H1 (cell line): ENCODE data around the gene TNPO2. TPM values are rescaled to one million over a fixed set of nuclear protein-coding genes. Genes with fewer than 3 reads are reported as not detected.

ENCODE experiments used
- CTCF ChIA-PET: fragments of 300-600 bp; sonication (Branson Sonifier 250); formaldehyde crosslinking; loops from one replicate; lab custom pipeline; 2021; ENCODE audit not compliant: partially characterized antibody; lab: Charles Lee
- POLR2A ChIA-PET: fragments of 300-600 bp; sonication (Branson Sonifier 250); formaldehyde crosslinking; loops from one replicate; lab custom pipeline; 2021; ENCODE audit warnings: inconsistent platforms; ENCODE audit not compliant: partially characterized antibody; lab: Charles Lee
- DNase-seq, 2 experiments: peaks; one replicate each; pipeline versions ENCODE4 v3.0.0 to v3.0.0-alpha.2; 2010 to 2022; ENCODE audit warnings: low spot score in 2 of 2, low read depth in 1 of 2, mixed read lengths in 1 of 2
- FAIRE-seq: peaks from 2 replicates; lab custom pipeline; 2011; peaks lifted over from hg19 to GRCh38; lab: Jason Lieb, UNC
- H2AFZ ChIP-seq: 2 replicates; pipeline ENCODE4 v1.8.1; 2012; ENCODE audit warnings: low read length, inconsistent platforms
- H2AK5ac ChIP-seq: 2 replicates; pipeline ENCODE4 v1.6.1; 2013; ENCODE audit warnings: low read depth, low read length
- H2BK120ac ChIP-seq: replicated peaks from 2 replicates; pipeline ENCODE3; 2013; ENCODE audit warnings: low read depth, low read length, inconsistent platforms
- H2BK12ac ChIP-seq: 2 replicates; pipeline ENCODE4 v1.6.1; 2013; ENCODE audit warnings: low read depth, low read length
- H2BK15ac ChIP-seq: 2 replicates; pipeline ENCODE4 v1.6.1; 2013; ENCODE audit warnings: low read length
- H2BK20ac ChIP-seq: 2 replicates; pipeline ENCODE4 v1.6.1; 2013; ENCODE audit warnings: low read length
- H2BK5ac ChIP-seq: 2 replicates; pipeline ENCODE4 v1.6.1; 2013; ENCODE audit warnings: low read depth, low read length
- H3K14ac ChIP-seq: 2 replicates; pipeline ENCODE4 v1.6.1; 2013; ENCODE audit warnings: inconsistent platforms; ENCODE audit not compliant: insufficient read length
- H3K18ac ChIP-seq: 2 replicates; pipeline ENCODE4 v1.6.1; 2013; ENCODE audit warnings: low read length; ENCODE audit errors: extremely low read depth
- H3K23ac ChIP-seq: 2 replicates; pipeline ENCODE4 v1.6.1; 2013; ENCODE audit warnings: inconsistent platforms; ENCODE audit not compliant: insufficient read length
- H3K23me2 ChIP-seq: 2 replicates; pipeline ENCODE4 v1.6.1; 2013; ENCODE audit warnings: low read depth, low read length
- H3K27ac ChIP-seq: 2 replicates; pipeline ENCODE4 v1.6.1; 2011; ENCODE audit warnings: low read depth, low read length, inconsistent platforms
- H3K27me3 ChIP-seq, 4 experiments: replicated peaks in 1 of 4; 1 replicate in 1 of 4; 2 replicates in 3 of 4; pipeline versions ENCODE4 v1.6.1 to v1.8.1; 2011 to 2013; ENCODE audit warnings: low read length in 3 of 4, mild to moderate bottlenecking in 3 of 4, inconsistent platforms in 2 of 4, mixed read lengths in 2 of 4, moderate library complexity in 1 of 4; ENCODE audit not compliant: control insufficient read depth in 3 of 4, insufficient read depth in 3 of 4; ENCODE audit errors: extremely low read depth in 1 of 4
- H3K36me3 ChIP-seq, 4 experiments: 2 replicates each; pipeline versions ENCODE4 v1.6.1 to v1.8.1; 2011 to 2013; ENCODE audit warnings: mild to moderate bottlenecking in 4 of 4, low read length in 3 of 4, moderate library complexity in 2 of 4, control low read depth in 1 of 4, inconsistent platforms in 1 of 4; ENCODE audit not compliant: insufficient read depth in 4 of 4, control insufficient read depth in 2 of 4
- H3K4ac ChIP-seq: replicated peaks from 2 replicates; pipeline ENCODE3; 2013; ENCODE audit warnings: low read length, low read depth, mixed read lengths, inconsistent platforms; ENCODE audit not compliant: insufficient read length
- H3K4me1 ChIP-seq, 4 experiments: replicated peaks in 1 of 4; 1 replicate in 1 of 4; 2 replicates in 3 of 4; pipeline versions ENCODE4 v1.6.1 to v1.8.1; 2011 to 2013; ENCODE audit warnings: low read length in 3 of 4, inconsistent platforms in 2 of 4, mixed read lengths in 1 of 4; ENCODE audit not compliant: insufficient read depth in 4 of 4, control insufficient read depth in 3 of 4
- H3K4me2 ChIP-seq, 2 experiments: 2 replicates each; pipeline versions ENCODE4 v1.6.1 to v1.8.1; 2011 to 2013; ENCODE audit warnings: low read depth in 2 of 2, low read length in 2 of 2, control low read depth in 1 of 2, inconsistent platforms in 1 of 2, mild to moderate bottlenecking in 1 of 2; ENCODE audit not compliant: insufficient read depth in 1 of 2
- H3K4me3 ChIP-seq, 4 experiments: fragments of 200-600, 300-600 bp in 1 of 4; sonication (generic), shearing (Covaris generic), sonication (Bioruptor Twin) in 1 of 4; 2 replicates each; pipeline versions ENCODE4 v1.5.1 to v1.8.1; 2011 to 2016; ENCODE audit warnings: low read length in 4 of 4, low read depth in 3 of 4, control low read depth in 2 of 4, inconsistent platforms in 2 of 4, mild to moderate bottlenecking in 2 of 4, mixed read lengths in 1 of 4, moderate library complexity in 1 of 4; ENCODE audit not compliant: insufficient read depth in 2 of 4; ENCODE audit errors: extremely low read depth in 1 of 4
- H3K56ac ChIP-seq: replicated peaks from 2 replicates; pipeline ENCODE3; 2013; ENCODE audit warnings: low read depth, mild to moderate bottlenecking, mixed read lengths, low read length, inconsistent platforms; ENCODE audit not compliant: insufficient read length
- H3K79me1 ChIP-seq: 2 replicates; pipeline ENCODE4 v1.6.1; 2013; ENCODE audit warnings: low read depth, low read length, control low read depth
- H3K79me2 ChIP-seq, 2 experiments: 2 replicates each; pipeline versions ENCODE4 v1.6.1 to v1.8.1; 2012 to 2013; ENCODE audit warnings: low read length in 2 of 2, mild to moderate bottlenecking in 2 of 2, inconsistent platforms in 1 of 2; ENCODE audit not compliant: insufficient read depth in 2 of 2, control insufficient read depth in 1 of 2
- H3K9ac ChIP-seq, 4 experiments: replicated peaks in 1 of 4; 1 replicate in 1 of 4; 2 replicates in 3 of 4; pipeline versions ENCODE4 v1.6.1 to v1.8.1; 2011 to 2013; ENCODE audit warnings: low read depth in 3 of 4, low read length in 3 of 4, control low read depth in 2 of 4, mild to moderate bottlenecking in 2 of 4, moderate library complexity in 2 of 4, inconsistent platforms in 1 of 4; ENCODE audit errors: extremely low read depth in 1 of 4
- H3K9me3 ChIP-seq, 2 experiments: 2 replicates each; pipeline versions ENCODE4 v1.6.1 to v1.8.1; 2012 to 2013; ENCODE audit warnings: mild to moderate bottlenecking in 2 of 2, moderate library complexity in 2 of 2, control low read depth in 1 of 2, inconsistent platforms in 1 of 2, low read depth in 1 of 2, low read length in 1 of 2, mixed read lengths in 1 of 2; ENCODE audit not compliant: insufficient read depth in 2 of 2
- H4K20me1 ChIP-seq, 2 experiments: replicated peaks in 1 of 2; 2 replicates each; pipeline versions ENCODE3 to v1.8.1; 2011 to 2013; ENCODE audit warnings: inconsistent platforms in 2 of 2, low read length in 2 of 2, mild to moderate bottlenecking in 1 of 2; ENCODE audit not compliant: insufficient read depth in 2 of 2, control insufficient read depth in 1 of 2
- H4K5ac ChIP-seq: 2 replicates; pipeline ENCODE4 v1.6.1; 2013; ENCODE audit warnings: low read length, low read depth, mixed read lengths, inconsistent platforms; ENCODE audit not compliant: insufficient read length
- H4K8ac ChIP-seq: 2 replicates; pipeline ENCODE4 v1.8.0; 2013; ENCODE audit warnings: mild to moderate bottlenecking, moderate library complexity, low read length, inconsistent platforms; ENCODE audit not compliant: insufficient read depth; ENCODE audit errors: extremely low read depth
- H4K91ac ChIP-seq: replicated peaks from 2 replicates; pipeline ENCODE3; 2013; ENCODE audit warnings: low read length, mixed read lengths, inconsistent platforms; ENCODE audit not compliant: insufficient read length
- BRCA1 ChIP-seq: IDR thresholded peaks from 2 replicates; pipeline ENCODE4 v1.6.1; 2012; ENCODE audit warnings: low read depth, low read length, improper control_type of control experiment
- CHD1 ChIP-seq: IDR thresholded peaks from 2 replicates; pipeline ENCODE4 v1.6.1; 2012; ENCODE audit warnings: low read depth, low read length, improper control_type of control experiment
- GABPA ChIP-seq: IDR thresholded peaks from 2 replicates; pipeline ENCODE4 v1.6.1; 2011; ENCODE audit warnings: mild to moderate bottlenecking, low read length, moderate library complexity, borderline replicate concordance; ENCODE audit not compliant: insufficient read depth
- MAFK ChIP-seq: IDR thresholded peaks from 2 replicates; pipeline ENCODE4 v1.6.1; 2012; ENCODE audit warnings: low read depth, mild to moderate bottlenecking, improper control_type of control experiment, low read length
- RXRA ChIP-seq: IDR thresholded peaks from 2 replicates; pipeline ENCODE4 v1.6.1; 2011; ENCODE audit warnings: low read depth, mild to moderate bottlenecking, low read length, moderate library complexity; ENCODE audit not compliant: insufficient read depth
- WGBS, 2 experiments: shearing (Covaris generic) in 1 of 2; methylation state at CpG; one replicate each; pipeline versions ENCODE4 v1.1.6 to v1.1.7; 2013 to 2015; ENCODE audit warnings: low lambda C conversion rate in 2 of 2, mixed read lengths in 2 of 2, inconsistent platforms in 1 of 2, low coverage in 1 of 2, missing lambda C conversion rate in 1 of 2; ENCODE audit not compliant: insufficient replicate concordance in 2 of 2, insufficient coverage in 1 of 2, insufficient read length in 1 of 2; ENCODE audit errors: extremely low coverage in 1 of 2, missing lambda C conversion rate in 1 of 2; 5-methylcytosine and 5-hydroxymethylcytosine counted together
- polyA plus RNA-seq, 7 experiments: library from polyadenylated mRNA; depleted of rRNA in 3 of 7; stranded (reverse) in 5 of 7; unstranded in 2 of 7; fragments of >200 nt in 5 of 7; fragments of 200-250 nt in 2 of 7; gene quantifications; 1 replicate in 5 of 7; 2 replicates in 1 of 7; 4 replicates in 1 of 7; pipeline versions ENCODE4 v1.2.1 to v1.2.3, GENCODE V29; 2011 to 2013; ENCODE audit warnings: missing spikeins in 2 of 7, mixed read lengths in 2 of 7
- total RNA-seq: library from RNA; stranded (reverse); fragmentation: NEBNext Ultra II Directional; extraction: Animal tissue kit (Norgen Biotek cat#: 25700); gene quantifications from 2 replicates; pipeline ENCODE4 v1.2.1, GENCODE V29; 2021

TNPO2 gene
- total and polyA plus RNA-seq, 2 of the 8 experiments (the other 6 are each of a cell fraction or from before 2014, with no cell fraction given), result 112 to 121 TPM

- peaks cover 0 to 8% of the 10 kb centered on the region in 2 experiments for H4K20me1 ChIP-seq
- H3K27me3 ChIP-seq, result no peaks in the 10 kb centered on the region
- H3K4me1 ChIP-seq, result no peaks in the 10 kb centered on the region
- DNase-seq (no peak), FAIRE-seq (no peak)
- H3K23ac ChIP-seq, result no peak overlapping the region
- no peak overlapping the region for H3K4ac ChIP-seq
- H3K56ac ChIP-seq, result no peak overlapping the region
- H2BK20ac ChIP-seq, result no peak overlapping the region
- 92% methylated on average over 26 of the region's 26 CpGs; no CpG with 5 or more reads in 1 of the 2 experiments for WGBS, 2 experiments
- H2AFZ ChIP-seq, result no peak overlapping the region
- H3K79me2 ChIP-seq, result no peaks in the 10 kb centered on the region
- no peak overlapping the region for H3K18ac ChIP-seq
- no peaks in the 10 kb centered on the region for H3K36me3 ChIP-seq
- H4K8ac ChIP-seq, result no peak overlapping the region
- no peak overlapping the region for H2BK120ac ChIP-seq
- H3K27ac ChIP-seq, result no peak overlapping the region
- H4K91ac ChIP-seq, result no peak overlapping the region
- ChIA-PET POLR2A (interaction anchor here (1.1 to 9.2 kb wide), 3 partner anchors 11 to 68 kb away, joined by 3 to 93 read pairs (median 4); partner anchors contain the start of gene DHPS), CTCF (interaction anchor here (0.6 to 1.4 kb wide), 3 partner anchors 13 to 174 kb away, joined by 3 to 5 read pairs (median 4); no protein-coding TSS in a partner anchor)
- H3K4me3 ChIP-seq, result no peak overlapping the region
- H2BK5ac ChIP-seq, result no peak overlapping the region
- H3K4me2 ChIP-seq, result no peak overlapping the region
- no peak overlapping the region for H2BK15ac ChIP-seq
- no peaks in the 10 kb centered on the region for H3K23me2 ChIP-seq
- no peak overlapping the region for H3K14ac ChIP-seq
- no peak overlapping the region for H2BK12ac ChIP-seq
- no peaks in the 10 kb centered on the region for H3K9me3 ChIP-seq
- no peak overlapping the region for H2AK5ac ChIP-seq
- H4K5ac ChIP-seq, result no peak overlapping the region
- H3K9ac ChIP-seq, result no peak overlapping the region
- H3K79me1 ChIP-seq, result no peaks in the 10 kb centered on the region
- TF ChIP-seq BRCA1, result no peak
- no peak for TF ChIP-seq RXRA
- TF ChIP-seq CHD1, result no peak
- TF ChIP-seq GABPA, result no peak
- TF ChIP-seq MAFK, result no peak
Observed at GRCh38 chr19:12689581-12690216, 34.0 kb downstream of the TNPO2 start.
